Keratinocyte (primary cell): Measurements from ENCODE around the gene GPR42. TPM values are rescaled to one million over a fixed set of nuclear protein-coding genes. Genes with fewer than 3 reads are reported as not detected.

ENCODE experiments used
- DNase-seq: peaks from one replicate; pipeline ENCODE4 v3.0.0-alpha.2; 2011; ENCODE audit warnings: low read depth, missing footprints, low spot score
- FAIRE-seq: peaks from 2 replicates; lab custom pipeline; 2011; peaks lifted over from hg19 to GRCh38; lab: Jason Lieb, UNC
- H2AFZ ChIP-seq: 2 replicates; pipeline ENCODE4 v1.6.0; 2012; ENCODE audit warnings: low read length, control low read depth, inconsistent platforms; ENCODE audit not compliant: control insufficient read depth
- H3K27ac ChIP-seq: 2 replicates; pipeline ENCODE4 v1.5.1; 2011; ENCODE audit warnings: low read length; ENCODE audit not compliant: control insufficient read depth, insufficient read depth
- H3K27me3 ChIP-seq: 3 replicates; pipeline ENCODE4 v1.6.0; 2011; ENCODE audit warnings: low read length; ENCODE audit not compliant: control insufficient read depth, insufficient read depth; ENCODE audit errors: extremely low read depth
- H3K36me3 ChIP-seq, 2 experiments: 2 replicates in 1 of 2; 3 replicates in 1 of 2; pipeline ENCODE4 v1.5.1; 2011; ENCODE audit warnings: low read length in 2 of 2, mild to moderate bottlenecking in 1 of 2; ENCODE audit not compliant: control insufficient read depth in 2 of 2, insufficient read depth in 2 of 2; ENCODE audit errors: extremely low read depth in 1 of 2
- H3K4me1 ChIP-seq: 3 replicates; pipeline ENCODE4 v1.5.1; 2011; ENCODE audit warnings: low read length; ENCODE audit not compliant: control insufficient read depth, insufficient read depth; ENCODE audit errors: extremely low read depth
- H3K4me2 ChIP-seq: 3 replicates; pipeline ENCODE4 v1.6.0; 2011; ENCODE audit warnings: low read depth, low read length; ENCODE audit not compliant: control insufficient read depth, insufficient read depth; ENCODE audit errors: extremely low read depth
- H3K4me3 ChIP-seq, 3 experiments: fragments of 200-600 bp in 1 of 3; sonication (generic) in 1 of 3; 2 replicates in 2 of 3; 3 replicates in 1 of 3; pipeline ENCODE4 v1.5.1; 2011 to 2016; ENCODE audit warnings: low read length in 3 of 3, mild to moderate bottlenecking in 3 of 3, control low read depth in 2 of 3, inconsistent platforms in 1 of 3, low read depth in 1 of 3, mixed read lengths in 1 of 3, mixed run types in 1 of 3, moderate library complexity in 1 of 3; ENCODE audit not compliant: control insufficient read depth in 2 of 3, insufficient read depth in 2 of 3; ENCODE audit errors: extremely low read depth in 1 of 3
- H3K79me2 ChIP-seq: 2 replicates; pipeline ENCODE4 v1.6.0; 2012; ENCODE audit warnings: low read length; ENCODE audit not compliant: control insufficient read depth, insufficient read depth
- H3K9ac ChIP-seq: 3 replicates; pipeline ENCODE4 v1.6.0; 2011; ENCODE audit warnings: low read length; ENCODE audit not compliant: control insufficient read depth, insufficient read depth; ENCODE audit errors: extremely low read depth
- H3K9me1 ChIP-seq: 3 replicates; pipeline ENCODE4 v1.6.0; 2011; ENCODE audit warnings: low read length; ENCODE audit not compliant: control insufficient read depth, insufficient read depth; ENCODE audit errors: extremely low read depth
- H3K9me3 ChIP-seq: 2 replicates; pipeline ENCODE4 v1.5.1; 2012; ENCODE audit warnings: low read depth, low read length; ENCODE audit not compliant: control insufficient read depth
- H4K20me1 ChIP-seq: 3 replicates; pipeline ENCODE4 v1.6.0; 2011; ENCODE audit warnings: low read length; ENCODE audit not compliant: control insufficient read depth, insufficient read depth; ENCODE audit errors: extremely low read depth
- CTCF ChIP-seq, 3 experiments: IDR thresholded peaks in 1 of 3; conservative IDR thresholded peaks in 1 of 3; optimal IDR thresholded peaks in 1 of 3; 2 replicates in 2 of 3; 3 replicates in 1 of 3; pipeline versions ENCODE3 to v1.5.1; 2011; ENCODE audit warnings: low read length in 3 of 3, mild to moderate bottlenecking in 3 of 3, moderate library complexity in 2 of 3, control low read depth in 1 of 3, inconsistent platforms in 1 of 3; ENCODE audit not compliant: insufficient read depth in 2 of 3; ENCODE audit errors: extremely low read depth in 1 of 3
- EZH2 ChIP-seq: IDR thresholded peaks from one replicate; pipeline ENCODE4 v1.6.1; 2012; ENCODE audit warnings: inconsistent platforms, mild to moderate bottlenecking, low read length, moderate library complexity
- dilution Hi-C: fragments of 300-500 bp; cut with MboI; formaldehyde crosslinking; loops from one replicate; pipeline ENCODE4 v1.7.0; 2020; ENCODE audit warnings: low sequenced_read_pairs; ENCODE audit not compliant: extremely low pct_ligation_motif_present
- polyA plus RNA-seq, 5 experiments: library from polyadenylated mRNA; depleted of rRNA in 3 of 5; stranded (reverse) in 3 of 5; stranded (forward) in 1 of 5; unstranded in 1 of 5; fragments of >200 nt; gene quantifications; 1 replicate in 1 of 5; 2 replicates in 3 of 5; 3 replicates in 1 of 5; pipeline versions ENCODE4 v1.2.1 to v1.2.3, GENCODE V29; 2011 to 2012; ENCODE audit warnings: missing spikeins in 2 of 5, low read depth in 1 of 5, low replicate concordance in 1 of 5
- small RNA-seq, 3 experiments: library from RNA; depleted of rRNA; stranded (forward); fragments of <200 nt; gene quantifications; one replicate each; pipeline ENCODE3, GENCODE V24; 2012; ENCODE audit warnings: low read depth in 3 of 3, low replicate concordance in 1 of 3; ENCODE audit not compliant: insufficient read length in 3 of 3

Gene GPR42
- polyA plus RNA-seq, 1 donor (not counting 4 experiments of a cell fraction or from before 2014, with no cell fraction given): not detected

- H2AFZ ChIP-seq: no peak overlapping the region
- DNase-seq (no peak), FAIRE-seq (no peak)
- dilution Hi-C loops: no loop called here
- no peaks in the 10 kb centered on the region for H3K79me2 ChIP-seq
- H3K9me3 ChIP-seq: no peaks in the 10 kb centered on the region
- H4K20me1 ChIP-seq: no peaks in the 10 kb centered on the region
- H3K4me3 ChIP-seq: no peak overlapping the region
- no peaks in the 10 kb centered on the region for H3K4me1 ChIP-seq
- H3K36me3 ChIP-seq: no peaks in the 10 kb centered on the region
- no peak overlapping the region for H3K9ac ChIP-seq
- TF ChIP-seq EZH2: no peak
- no peak for TF ChIP-seq CTCF (optimal IDR thresholded peaks at IDR 0.05 in 1 of 3, IDR thresholded peaks at IDR 0.05 in 1 of 3, conservative IDR thresholded peaks at IDR 0.05 in 1 of 3; ENCODE audit: extremely low read depth in 1 of 3, insufficient read depth in 2 of 3, low read length in 3 of 3)
- H3K9me1 ChIP-seq: no peaks in the 10 kb centered on the region
- no peak overlapping the region for H3K4me2 ChIP-seq
- no peak overlapping the region for H3K27ac ChIP-seq
- H3K27me3 ChIP-seq: peaks cover 13% of the 10 kb centered on the region
Measured at GRCh38 chr19:35421362-35421761, 50.5 kb downstream of the GPR42 start.

Small RNA genes lying within 50 kb of the gene (small RNA-seq; reads per million reads assigned to genes)
- 0 reads per million in 3 experiments for gene RN7SL491P

Other genes starting within 250 kb of the GPR42 start
- gene LGI4, start 236.0 kb upstream of the GPR42 start, polyA plus RNA-seq: 0.01 to 0.14 TPM (median 0.10 TPM) in 3 replicates
- gene FXYD1, start 232.2 kb upstream of the GPR42 start, polyA plus RNA-seq: 0.14 to 0.23 TPM (median 0.19 TPM) in 3 replicates
- gene FXYD7, start 227.8 kb upstream of the GPR42 start, polyA plus RNA-seq: 0.36 TPM in 1 of 3 replicates, not detected in the others
- gene FXYD5, start 216.3 kb upstream of the GPR42 start, polyA plus RNA-seq: 82.5 to 457 TPM (median 122 TPM) in 3 replicates
- gene FAM187B, start 142.3 kb upstream of the GPR42 start, polyA plus RNA-seq: not detected in 3 replicates
- gene LSR, start 122.1 kb upstream of the GPR42 start, polyA plus RNA-seq: 51.3 to 101 TPM (median 79.2 TPM) in 3 replicates
- gene USF2, start 102.1 kb upstream of the GPR42 start, polyA plus RNA-seq: 51.2 to 82.7 TPM (median 53.8 TPM) in 3 replicates
- not detected in 3 replicates for gene HAMP, start 88.5 kb upstream of the GPR42 start, polyA plus RNA-seq
- not detected in 3 replicates for gene MAG, start 78.9 kb upstream of the GPR42 start, polyA plus RNA-seq
- 0.06 to 0.42 TPM (median 0.26 TPM) in 3 replicates for gene CD22, start 41.9 kb upstream of the GPR42 start, polyA plus RNA-seq
- not detected in 3 replicates for gene FFAR1, start 23.2 kb upstream of the GPR42 start, polyA plus RNA-seq
- gene FFAR3, start 12.6 kb upstream of the GPR42 start, polyA plus RNA-seq: not detected in 3 replicates
- gene FFAR2, start 77.2 kb downstream of the GPR42 start, polyA plus RNA-seq: not detected in 3 replicates
- 53.5 to 188 TPM (median 85.4 TPM) in 3 replicates for gene KRTDAP, start 119.4 kb downstream of the GPR42 start, polyA plus RNA-seq
- 235 to 251 TPM (median 238 TPM) in 3 replicates for gene DMKN, start 142.6 kb downstream of the GPR42 start, polyA plus RNA-seq
- gene SBSN, start 157.2 kb downstream of the GPR42 start, polyA plus RNA-seq: 28.8 to 59.0 TPM (median 49.0 TPM) in 3 replicates
- 0.08 TPM in 1 of 3 replicates, not detected in the others for gene GAPDHS, start 162.4 kb downstream of the GPR42 start, polyA plus RNA-seq
- gene TMEM147, start 174.6 kb downstream of the GPR42 start, polyA plus RNA-seq: 130 to 206 TPM (median 134 TPM) in 3 replicates
- not detected in 3 replicates for gene ATP4A, start 192.6 kb downstream of the GPR42 start, polyA plus RNA-seq
- not detected in 3 replicates for gene PMIS2, start 215.1 kb downstream of the GPR42 start, polyA plus RNA-seq
- 3.1 to 3.7 TPM (median 3.5 TPM) in 3 replicates for gene HAUS5, start 241.7 kb downstream of the GPR42 start, polyA plus RNA-seq